Measurements from ENCODE around the gene CDC6.
A peak's percentile ranks its signal among the peaks of the same experiment; 100 is the strongest.

Gene CDC6

GRCh38 chr17:40341808-40342503 is 54.3 kb downstream of the CDC6 start:
- peak; percentile 49 for DNase-seq

GRCh38 chr17:40342504-40343218 is 55.0 kb downstream of the CDC6 start:
- DNase-seq, result no peak

- no peak for DNase-seq
Measured at GRCh38 chr17:40343219-40344119, 55.8 kb downstream of the CDC6 start.

- peak; percentile 62 for DNase-seq
Measured at GRCh38 chr17:40344421-40345160, 56.9 kb downstream of the CDC6 start.

GRCh38 chr17:40345161-40345993 is 57.7 kb downstream of the CDC6 start:
- peak; percentile 49 for DNase-seq

- no peak for DNase-seq
Measured at GRCh38 chr17:40345994-40346764, 58.5 kb downstream of the CDC6 start.

- DNase-seq, result no peak
Measured at GRCh38 chr17:40346765-40347158, 59.1 kb downstream of the CDC6 start.

GRCh38 chr17:40347319-40348135 is 59.8 kb downstream of the CDC6 start:
- no peak for DNase-seq

GRCh38 chr17:40348136-40348504 is 60.4 kb downstream of the CDC6 start:
- DNase-seq, result no peak

GRCh38 chr17:40348562-40349476 is 61.1 kb downstream of the CDC6 start:
- DNase-seq, result no peak

GRCh38 chr17:40349477-40349894 is 61.8 kb downstream of the CDC6 start:
- DNase-seq, result no peak

- no peak for DNase-seq
Measured at GRCh38 chr17:40349895-40350688, 62.4 kb downstream of the CDC6 start.

- no peak for DNase-seq
Measured at GRCh38 chr17:40350689-40351358, 63.1 kb downstream of the CDC6 start.

GRCh38 chr17:40351359-40352236 is 63.9 kb downstream of the CDC6 start:
- DNase-seq, result no peak

GRCh38 chr17:40352237-40352778 is 64.6 kb downstream of the CDC6 start:
- no peak for DNase-seq

GRCh38 chr17:40352779-40353394 is 65.2 kb downstream of the CDC6 start:
- DNase-seq, result no peak
